NT2/D1 (cell line): ENCODE data around the gene RBM39.

Source experiments
- SUZ12 ChIP-seq: IDR thresholded peaks from 2 replicates; pipeline ENCODE4 v1.6.1; 2011; ENCODE audit not compliant: insufficient read length, insufficient read depth; ENCODE audit errors: extremely low read depth
- YY1 ChIP-seq: IDR thresholded peaks from 2 replicates; pipeline ENCODE4 v1.6.1; 2011; ENCODE audit not compliant: insufficient read length, insufficient read depth
- ZNF274 ChIP-seq: IDR thresholded peaks from 2 replicates; pipeline ENCODE4 v1.6.1; 2011; ENCODE audit warnings: mild to moderate bottlenecking, low read depth, low read length

DNA sequence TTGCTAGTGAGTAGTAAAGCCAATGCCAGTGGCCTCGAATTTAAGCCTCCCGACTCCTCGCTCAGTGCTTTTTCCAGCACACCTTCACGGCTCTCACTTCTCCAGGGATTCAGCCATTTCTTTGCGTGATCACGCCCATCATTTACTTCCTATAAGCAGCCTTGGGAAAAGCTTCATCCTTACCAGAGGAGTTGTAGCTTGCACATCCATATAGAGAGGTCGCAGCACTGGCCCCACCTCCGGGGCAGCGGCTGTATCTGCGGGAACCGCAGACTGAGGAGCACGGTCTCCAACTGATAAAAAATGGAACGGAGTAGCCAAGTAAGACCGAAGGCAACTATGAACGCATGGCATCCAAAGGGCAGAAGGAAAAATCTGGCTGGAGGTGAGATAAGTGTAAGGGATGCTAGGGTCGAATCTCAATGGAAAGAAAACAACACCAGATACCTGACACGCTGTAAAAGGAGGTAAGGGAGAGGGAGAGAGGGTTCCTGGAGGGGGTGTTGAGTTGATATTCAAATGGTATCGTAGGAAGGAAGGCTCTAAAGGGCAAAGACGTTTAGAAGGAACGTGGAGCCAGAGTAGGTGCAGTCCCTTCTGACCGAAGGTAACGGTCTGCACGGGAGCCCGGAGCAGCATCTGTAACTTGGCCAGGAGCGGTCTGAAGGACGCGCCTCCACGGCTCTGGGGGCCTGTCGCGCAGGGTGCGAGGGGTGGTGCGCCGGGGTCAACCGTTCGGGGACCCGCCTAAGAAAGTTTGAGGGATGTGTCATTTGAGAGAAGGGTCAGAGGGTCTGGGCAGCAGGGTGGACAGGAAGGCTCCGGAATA lies 43.5 kb downstream of the RBM39 start:
- TF ChIP-seq YY1, result no peak
- no peak for TF ChIP-seq SUZ12
- no peak for TF ChIP-seq ZNF274
